Ovary (tissue), 3 donors: Measurements from ENCODE around the gene PLCB1.

Experiments
- EP300 ChIP-seq: sonication (generic); formaldehyde crosslinking; IDR thresholded peaks from one replicate; pipeline ENCODE4 v1.6.1; 2017; ENCODE audit warnings: antibody characterized with exemption
- POLR2A ChIP-seq: fragments of 450-650 bp; IDR thresholded peaks from one replicate; pipeline ENCODE4 v1.6.1; 2017; ENCODE audit warnings: antibody characterized with exemption, mild to moderate bottlenecking, moderate library complexity
- TF ChIP-seq, protein P1 (sequence below), 3 donors: fragments of 450-650 bp in 2 of 3; fragments of 200-600 bp in 1 of 3; IDR thresholded peaks; one replicate each; pipeline versions ENCODE4 v1.5.1 to v1.8.0; 2016 to 2022; ENCODE audit warnings: antibody characterized with exemption in 3 of 3, mild to moderate bottlenecking in 1 of 3
- donor health status: DM: no; HTN: no; CAD: no.

DNA sequence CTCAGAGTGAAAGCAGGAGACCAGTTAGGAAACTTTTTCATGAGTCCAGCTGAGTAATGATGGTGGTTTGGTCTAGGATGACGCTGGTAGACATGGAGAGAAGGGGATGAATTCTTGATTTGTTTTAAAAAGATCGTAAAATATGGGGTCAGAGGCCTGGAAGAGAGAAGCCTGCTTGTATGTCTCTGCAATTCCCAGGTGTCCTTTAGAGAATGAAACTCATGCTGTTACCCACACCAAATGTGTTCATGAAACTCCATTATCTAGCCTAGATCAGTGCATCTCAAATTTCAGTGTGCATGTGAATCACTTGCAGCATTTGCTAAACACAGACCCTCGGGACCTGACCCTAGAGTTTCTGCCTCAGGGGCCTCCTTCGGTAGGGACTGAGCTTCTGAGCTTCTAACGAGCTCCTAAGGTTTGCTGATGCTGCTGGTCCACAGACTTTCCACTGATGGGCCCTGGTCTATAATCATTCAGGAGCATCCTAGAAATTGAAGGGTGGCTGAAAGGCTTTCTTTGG is 634.9 kb downstream of the PLCB1 start:
- TF ChIP-seq, protein P1, sequence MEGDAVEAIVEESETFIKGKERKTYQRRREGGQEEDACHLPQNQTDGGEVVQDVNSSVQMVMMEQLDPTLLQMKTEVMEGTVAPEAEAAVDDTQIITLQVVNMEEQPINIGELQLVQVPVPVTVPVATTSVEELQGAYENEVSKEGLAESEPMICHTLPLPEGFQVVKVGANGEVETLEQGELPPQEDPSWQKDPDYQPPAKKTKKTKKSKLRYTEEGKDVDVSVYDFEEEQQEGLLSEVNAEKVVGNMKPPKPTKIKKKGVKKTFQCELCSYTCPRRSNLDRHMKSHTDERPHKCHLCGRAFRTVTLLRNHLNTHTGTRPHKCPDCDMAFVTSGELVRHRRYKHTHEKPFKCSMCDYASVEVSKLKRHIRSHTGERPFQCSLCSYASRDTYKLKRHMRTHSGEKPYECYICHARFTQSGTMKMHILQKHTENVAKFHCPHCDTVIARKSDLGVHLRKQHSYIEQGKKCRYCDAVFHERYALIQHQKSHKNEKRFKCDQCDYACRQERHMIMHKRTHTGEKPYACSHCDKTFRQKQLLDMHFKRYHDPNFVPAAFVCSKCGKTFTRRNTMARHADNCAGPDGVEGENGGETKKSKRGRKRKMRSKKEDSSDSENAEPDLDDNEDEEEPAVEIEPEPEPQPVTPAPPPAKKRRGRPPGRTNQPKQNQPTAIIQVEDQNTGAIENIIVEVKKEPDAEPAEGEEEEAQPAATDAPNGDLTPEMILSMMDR (IDR thresholded peaks at IDR 0.05), result no peak
- TF ChIP-seq POLR2A (no peak), EP300 (no peak)
